SK-N-SH (cell line): ENCODE measurements around the gene PRR23A. TPM values are rescaled to one million over a fixed set of nuclear protein-coding genes. Genes with fewer than 3 reads are reported as not detected.

Experiments
- CTCF ChIA-PET: fragments of 300-600, 350-600 bp; formaldehyde crosslinking; extraction: SDS; loops from one replicate; lab custom pipeline; 2021; lab: Yijun Ruan, JAX
- POLR2A ChIA-PET: fragments of 350-600 bp; sonication (Branson Sonifier 250); formaldehyde crosslinking; extraction: SDS; loops from one replicate; lab custom pipeline; 2020; ENCODE audit warnings: antibody characterized with exemption, inconsistent platforms; lab: Yijun Ruan, JAX
- DNase-seq: peaks from one replicate; pipeline ENCODE4 v3.0.0; 2012
- H2AFZ ChIP-seq: fragments of 200-600 bp; sonication (generic); 2 replicates; pipeline ENCODE4 v1.8.1; 2016; ENCODE audit warnings: antibody characterized with exemption, mild to moderate bottlenecking, low read depth
- H3F3A ChIP-seq: fragments of 200-600 bp; sonication (generic); replicated peaks from 2 replicates; pipeline ENCODE3; 2016; ENCODE audit warnings: antibody characterized with exemption, mild to moderate bottlenecking; ENCODE audit not compliant: insufficient read depth
- H3K27ac ChIP-seq, 2 experiments: fragments of 200-500 bp in 1 of 2; fragments of 200-600 bp in 1 of 2; sonication (Bioruptor generic) in 1 of 2; sonication (generic), shearing (Covaris generic) in 1 of 2; 2 replicates each; pipeline versions ENCODE4 v1.5.1 to v1.6.1; 2014 to 2016; ENCODE audit warnings: low read depth in 2 of 2, inconsistent platforms in 1 of 2, low read length in 1 of 2, mild to moderate bottlenecking in 1 of 2, mixed read lengths in 1 of 2
- H3K27me3 ChIP-seq: fragments of 200-600 bp; sonication (generic), shearing (Covaris generic); 2 replicates; pipeline ENCODE4 v1.6.1; 2016; ENCODE audit warnings: mixed run types; ENCODE audit not compliant: insufficient read depth
- H3K36me3 ChIP-seq, 2 experiments: fragments of 200-500 bp in 1 of 2; fragments of 200-600 bp in 1 of 2; sonication (Bioruptor generic) in 1 of 2; sonication (generic) in 1 of 2; replicated peaks in 1 of 2; 2 replicates each; pipeline versions ENCODE3 to v1.5.1; 2014 to 2016; ENCODE audit warnings: low read length in 1 of 2, mild to moderate bottlenecking in 1 of 2; ENCODE audit not compliant: insufficient read depth in 2 of 2, control insufficient read depth in 1 of 2
- H3K4me1 ChIP-seq, 2 experiments: fragments of 200-500 bp in 1 of 2; fragments of 200-600 bp in 1 of 2; sonication (Bioruptor generic) in 1 of 2; sonication (generic), shearing (Covaris generic) in 1 of 2; 2 replicates each; pipeline versions ENCODE4 v1.5.1 to v1.6.1; 2014 to 2016; ENCODE audit warnings: low read depth in 1 of 2, low read length in 1 of 2, mixed run types in 1 of 2; ENCODE audit not compliant: insufficient read depth in 2 of 2, control insufficient read depth in 1 of 2
- H3K4me2 ChIP-seq: fragments of 200-600 bp; sonication (generic), shearing (Covaris generic); 2 replicates; pipeline ENCODE4 v1.6.1; 2017; ENCODE audit warnings: mixed run types
- H3K4me3 ChIP-seq, 2 experiments: fragments of 200-500 bp in 1 of 2; fragments of 200-600 bp in 1 of 2; sonication (Bioruptor generic) in 1 of 2; sonication (generic), shearing (Covaris generic) in 1 of 2; 2 replicates each; pipeline versions ENCODE4 v1.5.1 to v1.8.1; 2014 to 2016; ENCODE audit warnings: low read depth in 2 of 2, inconsistent platforms in 1 of 2, low read length in 1 of 2, mild to moderate bottlenecking in 1 of 2, mixed read lengths in 1 of 2, moderate library complexity in 1 of 2
- H3K79me2 ChIP-seq: fragments of 200-600 bp; sonication (generic); 2 replicates; pipeline ENCODE4 v1.8.1; 2017; ENCODE audit warnings: mild to moderate bottlenecking; ENCODE audit not compliant: insufficient read depth
- H3K9ac ChIP-seq: fragments of 200-600 bp; sonication (generic); 2 replicates; pipeline ENCODE4 v1.6.1; 2017; ENCODE audit warnings: mixed run types
- H3K9me2 ChIP-seq: fragments of 200-600 bp; sonication (generic); 2 replicates; pipeline ENCODE4 v1.6.1; 2017; ENCODE audit warnings: mixed run types
- H3K9me3 ChIP-seq: fragments of 200-600 bp; sonication (generic); 2 replicates; pipeline ENCODE4 v1.6.1; 2017; ENCODE audit warnings: mixed run types, mild to moderate bottlenecking, moderate library complexity
- H4K20me1 ChIP-seq: fragments of 200-600 bp; sonication (generic); 2 replicates; pipeline ENCODE4 v1.6.1; 2017; ENCODE audit warnings: mild to moderate bottlenecking, mixed run types; ENCODE audit not compliant: insufficient read depth
- CHD2 ChIP-seq: fragments of 150-350 bp; IDR thresholded peaks from 2 replicates; pipeline ENCODE4 v1.6.1; 2018; ENCODE audit warnings: low read length; ENCODE audit not compliant: partially characterized antibody
- ELF1 ChIP-seq: IDR thresholded peaks from 2 replicates; pipeline ENCODE4 v1.4.0; 2012
- EZH2phosphoT487 ChIP-seq: fragments of 200-600 bp; sonication (generic); IDR thresholded peaks from 2 replicates; pipeline ENCODE4 v1.6.1; 2017; ENCODE audit warnings: low read depth, mixed run types, mild to moderate bottlenecking, antibody characterized with exemption, moderate library complexity, borderline replicate concordance
- FOXM1 ChIP-seq: IDR thresholded peaks from 2 replicates; pipeline ENCODE4 v1.4.0; 2012; ENCODE audit warnings: low read depth, mild to moderate bottlenecking
- GABPA ChIP-seq: IDR thresholded peaks from 2 replicates; pipeline ENCODE4 v1.4.0; 2012; ENCODE audit warnings: low read depth, mild to moderate bottlenecking
- MXI1 ChIP-seq: IDR thresholded peaks from 2 replicates; pipeline ENCODE4 v1.6.1; 2012; ENCODE audit warnings: mild to moderate bottlenecking, low read depth, low read length, improper control_type of control experiment
- NFIC ChIP-seq: IDR thresholded peaks from 2 replicates; pipeline ENCODE4 v1.4.0; 2012; ENCODE audit warnings: borderline replicate concordance
- RFX5 ChIP-seq: IDR thresholded peaks from 2 replicates; pipeline ENCODE4 v1.6.1; 2012; ENCODE audit warnings: mild to moderate bottlenecking, improper control_type of control experiment, low read length
- RXRA ChIP-seq: IDR thresholded peaks from 2 replicates; pipeline ENCODE4 v1.4.0; 2012; ENCODE audit warnings: low read depth, mild to moderate bottlenecking, borderline replicate concordance
- TAF1 ChIP-seq: IDR thresholded peaks from 2 replicates; pipeline ENCODE4 v1.6.1; 2012; ENCODE audit warnings: low read depth, mild to moderate bottlenecking, low read length, moderate library complexity, borderline replicate concordance
- TCF12 ChIP-seq: IDR thresholded peaks from 2 replicates; pipeline ENCODE4 v1.4.0; 2012
- YY1 ChIP-seq: IDR thresholded peaks from 2 replicates; pipeline ENCODE4 v1.4.0; 2012; ENCODE audit warnings: low read depth, mild to moderate bottlenecking
- WGBS: methylation state at CpG from one replicate; pipeline ENCODE4 v1.1.6; 2017; ENCODE audit warnings: low lambda C conversion rate; 5-methylcytosine and 5-hydroxymethylcytosine counted together
- polyA plus RNA-seq, 3 experiments: library from polyadenylated mRNA; depleted of rRNA; stranded (reverse); fragments of >200 nt; gene quantifications; 2 replicates each; pipeline ENCODE4 v1.2.3, GENCODE V29; 2012
- TF ChIP-seq, protein P1 (sequence below): IDR thresholded peaks from 2 replicates; pipeline ENCODE4 v1.6.1; 2012; ENCODE audit warnings: mild to moderate bottlenecking, low read depth, low read length, moderate library complexity
- TF ChIP-seq, protein P2 (sequence below): IDR thresholded peaks from 2 replicates; pipeline ENCODE4 v1.4.0; 2012; ENCODE audit warnings: low read depth, borderline replicate concordance
- TF ChIP-seq, protein P3 (sequence below): IDR thresholded peaks from 2 replicates; pipeline ENCODE4 v1.4.0; 2012; ENCODE audit warnings: low read depth
- TF ChIP-seq, protein P4 (sequence below): IDR thresholded peaks from 2 replicates; pipeline ENCODE4 v1.4.0; 2012; ENCODE audit warnings: low read depth, borderline replicate concordance

Gene PRR23A
- polyA plus RNA-seq, 1 of the 3 experiments (the other 2 are of a cell fraction) = not detected

DNA sequence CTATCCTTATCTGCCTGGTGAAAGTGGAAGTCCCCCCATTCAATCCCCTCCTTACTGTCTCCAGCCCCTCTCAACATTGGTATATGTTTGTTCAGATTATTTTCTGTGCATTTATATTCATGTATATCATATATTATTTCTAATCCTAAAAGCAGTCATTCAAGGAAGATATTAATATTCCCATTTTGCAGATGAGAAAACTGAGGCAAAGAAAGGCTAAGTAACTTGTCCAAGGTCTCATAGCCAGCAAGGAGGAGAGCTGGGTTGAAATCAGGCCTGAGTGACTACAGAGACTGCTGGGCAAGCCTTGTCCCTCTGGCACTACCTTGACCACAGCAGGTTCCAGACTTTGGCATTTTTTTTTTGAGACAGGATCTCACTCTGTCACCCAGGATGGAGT, 30.0 kb downstream of the PRR23A start (continued):
- TF ChIP-seq RXRA = no peak
- TF ChIP-seq, protein P1, sequence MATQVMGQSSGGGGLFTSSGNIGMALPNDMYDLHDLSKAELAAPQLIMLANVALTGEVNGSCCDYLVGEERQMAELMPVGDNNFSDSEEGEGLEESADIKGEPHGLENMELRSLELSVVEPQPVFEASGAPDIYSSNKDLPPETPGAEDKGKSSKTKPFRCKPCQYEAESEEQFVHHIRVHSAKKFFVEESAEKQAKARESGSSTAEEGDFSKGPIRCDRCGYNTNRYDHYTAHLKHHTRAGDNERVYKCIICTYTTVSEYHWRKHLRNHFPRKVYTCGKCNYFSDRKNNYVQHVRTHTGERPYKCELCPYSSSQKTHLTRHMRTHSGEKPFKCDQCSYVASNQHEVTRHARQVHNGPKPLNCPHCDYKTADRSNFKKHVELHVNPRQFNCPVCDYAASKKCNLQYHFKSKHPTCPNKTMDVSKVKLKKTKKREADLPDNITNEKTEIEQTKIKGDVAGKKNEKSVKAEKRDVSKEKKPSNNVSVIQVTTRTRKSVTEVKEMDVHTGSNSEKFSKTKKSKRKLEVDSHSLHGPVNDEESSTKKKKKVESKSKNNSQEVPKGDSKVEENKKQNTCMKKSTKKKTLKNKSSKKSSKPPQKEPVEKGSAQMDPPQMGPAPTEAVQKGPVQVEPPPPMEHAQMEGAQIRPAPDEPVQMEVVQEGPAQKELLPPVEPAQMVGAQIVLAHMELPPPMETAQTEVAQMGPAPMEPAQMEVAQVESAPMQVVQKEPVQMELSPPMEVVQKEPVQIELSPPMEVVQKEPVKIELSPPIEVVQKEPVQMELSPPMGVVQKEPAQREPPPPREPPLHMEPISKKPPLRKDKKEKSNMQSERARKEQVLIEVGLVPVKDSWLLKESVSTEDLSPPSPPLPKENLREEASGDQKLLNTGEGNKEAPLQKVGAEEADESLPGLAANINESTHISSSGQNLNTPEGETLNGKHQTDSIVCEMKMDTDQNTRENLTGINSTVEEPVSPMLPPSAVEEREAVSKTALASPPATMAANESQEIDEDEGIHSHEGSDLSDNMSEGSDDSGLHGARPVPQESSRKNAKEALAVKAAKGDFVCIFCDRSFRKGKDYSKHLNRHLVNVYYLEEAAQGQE = no peak

DNA sequence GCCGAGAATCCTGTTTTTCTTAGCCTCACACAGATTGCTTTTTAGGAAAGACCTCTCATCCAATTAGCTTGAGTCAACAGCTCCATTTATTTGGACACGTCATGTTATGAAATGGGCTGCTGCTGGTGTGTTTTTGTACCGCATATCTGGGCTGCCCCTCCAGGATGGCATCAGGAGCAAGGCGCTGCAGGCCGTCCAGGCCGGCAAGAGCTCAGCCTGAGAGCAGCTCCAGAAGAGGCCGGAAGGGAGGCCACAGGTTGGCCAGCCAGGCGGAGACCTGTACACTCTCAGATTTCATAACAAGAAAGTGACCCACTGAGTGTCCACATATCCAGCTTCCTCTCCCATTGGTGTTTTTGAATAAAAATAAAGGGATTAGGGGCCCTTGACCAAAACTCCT, 30.7 kb downstream of the PRR23A start:
- ChIA-PET POLR2A (no interaction called here), CTCF (interaction anchor here (1.1 to 1.6 kb wide), 3 partner anchors 17 to 354 kb away, joined by 3 to 6 read pairs (median 4); no protein-coding TSS in a partner anchor)
- Histone ChIP-seq H4K20me1 (no peaks in the 10 kb centered on the region), H3K9me3 (no peaks in the 10 kb centered on the region), H3K27ac (no peak overlapping the region), H3K36me3 (no peaks in the 10 kb centered on the region)
- WGBS = 74% methylated on average over 7 of the region's 8 CpGs
- TF ChIP-seq RFX5 (no peak), EZH2phosphoT487 (no peak), TAF1 (no peak), MXI1 (no peak), GABPA (no peak), CHD2 (no peak), ELF1 (no peak), YY1 (no peak), FOXM1 (no peak), NFIC (no peak), TCF12 (no peak)
- TF ChIP-seq, protein P2, sequence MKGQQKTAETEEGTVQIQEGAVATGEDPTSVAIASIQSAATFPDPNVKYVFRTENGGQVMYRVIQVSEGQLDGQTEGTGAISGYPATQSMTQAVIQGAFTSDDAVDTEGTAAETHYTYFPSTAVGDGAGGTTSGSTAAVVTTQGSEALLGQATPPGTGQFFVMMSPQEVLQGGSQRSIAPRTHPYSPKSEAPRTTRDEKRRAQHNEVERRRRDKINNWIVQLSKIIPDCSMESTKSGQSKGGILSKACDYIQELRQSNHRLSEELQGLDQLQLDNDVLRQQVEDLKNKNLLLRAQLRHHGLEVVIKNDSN = no peak
- TF ChIP-seq, protein P3, sequence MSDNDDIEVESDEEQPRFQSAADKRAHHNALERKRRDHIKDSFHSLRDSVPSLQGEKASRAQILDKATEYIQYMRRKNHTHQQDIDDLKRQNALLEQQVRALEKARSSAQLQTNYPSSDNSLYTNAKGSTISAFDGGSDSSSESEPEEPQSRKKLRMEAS = no peak
- TF ChIP-seq, protein P1 = no peak
- TF ChIP-seq, protein P4, sequence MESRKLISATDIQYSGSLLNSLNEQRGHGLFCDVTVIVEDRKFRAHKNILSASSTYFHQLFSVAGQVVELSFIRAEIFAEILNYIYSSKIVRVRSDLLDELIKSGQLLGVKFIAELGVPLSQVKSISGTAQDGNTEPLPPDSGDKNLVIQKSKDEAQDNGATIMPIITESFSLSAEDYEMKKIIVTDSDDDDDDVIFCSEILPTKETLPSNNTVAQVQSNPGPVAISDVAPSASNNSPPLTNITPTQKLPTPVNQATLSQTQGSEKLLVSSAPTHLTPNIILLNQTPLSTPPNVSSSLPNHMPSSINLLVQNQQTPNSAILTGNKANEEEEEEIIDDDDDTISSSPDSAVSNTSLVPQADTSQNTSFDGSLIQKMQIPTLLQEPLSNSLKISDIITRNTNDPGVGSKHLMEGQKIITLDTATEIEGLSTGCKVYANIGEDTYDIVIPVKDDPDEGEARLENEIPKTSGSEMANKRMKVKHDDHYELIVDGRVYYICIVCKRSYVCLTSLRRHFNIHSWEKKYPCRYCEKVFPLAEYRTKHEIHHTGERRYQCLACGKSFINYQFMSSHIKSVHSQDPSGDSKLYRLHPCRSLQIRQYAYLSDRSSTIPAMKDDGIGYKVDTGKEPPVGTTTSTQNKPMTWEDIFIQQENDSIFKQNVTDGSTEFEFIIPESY = no peak
- TF ChIP-seq, all 33 proteins: peak for 0
- Histone ChIP-seq H3K9me2 (no peaks in the 10 kb centered on the region), H3K27me3 (no peaks in the 10 kb centered on the region; the same call in 1 of the 2 replicates), H3K79me2 (no peaks in the 10 kb centered on the region), H3K4me3 (no peak overlapping the region), H3F3A (no peaks in the 10 kb centered on the region), H3K4me2 (no peak overlapping the region), H3K9ac (no peak overlapping the region), H2AFZ (no peak overlapping the region), H3K4me1 (no peaks in the 10 kb centered on the region)
- no peak for DNase-seq
